HAP-1 (cell line): Measurements from ENCODE around the gene CLEC4F.

Experiments used
- DNase-seq, 2 experiments: peaks; one replicate each; pipeline ENCODE4 v3.0.0-alpha.2; 2016 to 2020; ENCODE audit warnings: low spot score in 2 of 2
- H3K27me3 ChIP-seq: fragments of 250-450 bp; sonication (Bioruptor Pico); 2 replicates; pipeline ENCODE4 v1.5.1; 2020; ENCODE audit warnings: low read depth, mild to moderate bottlenecking, moderate library complexity
- H3K36me3 ChIP-seq: fragments of 250-450 bp; sonication (Bioruptor Pico); replicated peaks from 2 replicates; pipeline ENCODE4 v1.5.1; 2020; ENCODE audit warnings: mild to moderate bottlenecking
- H3K4me1 ChIP-seq: fragments of 250-450 bp; sonication (Bioruptor Pico); 2 replicates; pipeline ENCODE4 v1.5.1; 2020; ENCODE audit warnings: mild to moderate bottlenecking
- H3K4me3 ChIP-seq: fragments of 250-450 bp; sonication (Bioruptor Pico); 2 replicates; pipeline ENCODE4 v1.5.1; 2020; ENCODE audit warnings: mild to moderate bottlenecking, moderate library complexity
- H3K9me3 ChIP-seq: fragments of 250-450 bp; sonication (Bioruptor Pico); 2 replicates; pipeline ENCODE4 v1.5.1; 2020; ENCODE audit warnings: mild to moderate bottlenecking, moderate library complexity
- in situ Hi-C: fragments of 300-500 bp; cut with MboI; formaldehyde crosslinking; loops from 3 replicates; pipeline ENCODE4 v1.14.3; 2020; ENCODE audit warnings: low sequenced_read_pairs, inconsistent platforms, mixed read lengths

CLEC4F gene

GRCh38 chr2:70767699-70768589 is 52.5 kb downstream of the CLEC4F start, which contains the start of gene ADD2:
Gene ADD2, minus strand, starts transcription at chr2:70768200. Its CDS starts 61,792 bp downstream, at chr2:70706408.
- no peaks in the 10 kb centered on the region for H3K9me3 ChIP-seq
- no peaks in the 10 kb centered on the region for H3K36me3 ChIP-seq
- peaks cover 10% of the 10 kb centered on the region; the same call in 1 of the 2 replicates for H3K4me1 ChIP-seq
- no peaks in the 10 kb centered on the region for H3K27me3 ChIP-seq
- DNase-seq, result peak; percentile 77 to 81
- in situ Hi-C loops, result no loop called here
- peak within 1 kb of the TSS; percentile 68 for H3K4me3 ChIP-seq

- Histone ChIP-seq H3K9me3 (no peaks in the 10 kb centered on the region), H3K27me3 (no peaks in the 10 kb centered on the region), H3K4me3 (peak overlapping the region; percentile 68), H3K36me3 (no peaks in the 10 kb centered on the region), H3K4me1 (peaks cover 10% of the 10 kb centered on the region; the same call in 1 of the 2 replicates)
- in situ Hi-C loops, result no loop called here
- peak; percentile 58 to 72 for DNase-seq
Observed at GRCh38 chr2:70767079-70767698, 53.2 kb downstream of the CLEC4F start.

GRCh38 chr2:70766357-70767078 is 53.9 kb downstream of the CLEC4F start:
- Histone ChIP-seq H3K9me3 (no peaks in the 10 kb centered on the region), H3K36me3 (no peaks in the 10 kb centered on the region), H3K27me3 (no peaks in the 10 kb centered on the region), H3K4me3 (peak overlapping the region; percentile 68), H3K4me1 (peaks cover 10% of the 10 kb centered on the region; the same call in 1 of the 2 replicates)
- in situ Hi-C loops, result no loop called here
- DNase-seq, result no peak

- Histone ChIP-seq H3K4me3 (no peak overlapping the region), H3K9me3 (no peaks in the 10 kb centered on the region), H3K27me3 (no peaks in the 10 kb centered on the region), H3K4me1 (peaks cover 10% of the 10 kb centered on the region; the same call in 1 of the 2 replicates), H3K36me3 (no peaks in the 10 kb centered on the region)
- DNase-seq, result no peak
- in situ Hi-C loops, result no loop called here
Observed at GRCh38 chr2:70765507-70765906, 54.9 kb downstream of the CLEC4F start.

GRCh38 chr2:70759446-70759845 is 61.0 kb downstream of the CLEC4F start:
- Histone ChIP-seq H3K4me1 (peaks cover 5% of the 10 kb centered on the region; the same call in 1 of the 2 replicates), H3K27me3 (no peaks in the 10 kb centered on the region), H3K4me3 (no peak overlapping the region), H3K9me3 (no peaks in the 10 kb centered on the region), H3K36me3 (no peaks in the 10 kb centered on the region; the same call in 1 of the 2 replicates)
- in situ Hi-C loops, result no loop called here
- no peak for DNase-seq
